ENCODE measurements around the gene SLC28A2.

The SLC28A2 gene

GRCh38 chr15:45212493-45212892 is 39.5 kb upstream of the SLC28A2 start:
- no peak overlapping the region for H3K4me2 ChIP-seq (ENCODE audit: insufficient read depth, low read length)
- H3K9me3 ChIP-seq (ENCODE audit: insufficient read depth, low read length, severe bottlenecking), result no peaks in the 10 kb centered on the region
- H3K4me3 ChIP-seq (ENCODE audit: low read depth in 1 of 2, low read length in 2 of 2), result no peak overlapping the region
- no peaks in the 10 kb centered on the region for H3K79me2 ChIP-seq (ENCODE audit: insufficient read depth, low read length)
- H4K20me1 ChIP-seq (ENCODE audit: insufficient read depth, low read length), result no peaks in the 10 kb centered on the region
- no peak overlapping the region for H2AFZ ChIP-seq (ENCODE audit: low read depth, low read length)
- ATAC-seq (ENCODE audit: insufficient read depth, low read depth) (no peak), DNase-seq (no peak)
- H3K27ac ChIP-seq (ENCODE audit: low read length), result no peak overlapping the region
- no peak overlapping the region for H3K9ac ChIP-seq (ENCODE audit: low read depth, low read length)
- H3K4me1 ChIP-seq (ENCODE audit: insufficient read depth, low read length), result no peaks in the 10 kb centered on the region
- no peaks in the 10 kb centered on the region for H3K36me3 ChIP-seq (ENCODE audit: insufficient read depth, low read length)
- TF ChIP-seq CTCF (IDR thresholded peaks at IDR 0.05; ENCODE audit: borderline replicate concordance, extremely low read depth, low read length, poor library complexity, severe bottlenecking), result no peak
- no peak for TF ChIP-seq EZH2 (IDR thresholded peaks at IDR 0.05; ENCODE audit: borderline replicate concordance, low read depth, low read length, severe bottlenecking)
- no peaks in the 10 kb centered on the region for H3K27me3 ChIP-seq (ENCODE audit: insufficient read depth, low read length, poor library complexity)

GRCh38 chr15:45221053-45221599 is 30.9 kb upstream of the SLC28A2 start:
- Histone ChIP-seq H3K27ac (ENCODE audit: low read length) (no peak overlapping the region), H3K4me1 (ENCODE audit: insufficient read depth, low read length) (no peaks in the 10 kb centered on the region), H3K4me2 (ENCODE audit: insufficient read depth, low read length) (no peak overlapping the region), H3K36me3 (ENCODE audit: insufficient read depth, low read length) (no peaks in the 10 kb centered on the region), H3K9ac (ENCODE audit: low read depth, low read length) (no peak overlapping the region), H3K79me2 (ENCODE audit: insufficient read depth, low read length) (no peaks in the 10 kb centered on the region), H3K27me3 (ENCODE audit: insufficient read depth, low read length, poor library complexity) (peaks cover 6% of the 10 kb centered on the region), H3K9me3 (ENCODE audit: insufficient read depth, low read length, severe bottlenecking) (no peaks in the 10 kb centered on the region), H3K4me3 (ENCODE audit: low read depth in 1 of 2, low read length in 2 of 2) (no peak overlapping the region), H2AFZ (ENCODE audit: low read depth, low read length) (no peak overlapping the region), H4K20me1 (ENCODE audit: insufficient read depth, low read length) (no peaks in the 10 kb centered on the region)
- TF ChIP-seq EZH2 (IDR thresholded peaks at IDR 0.05; ENCODE audit: borderline replicate concordance, low read depth, low read length, severe bottlenecking) (no peak), CTCF (IDR thresholded peaks at IDR 0.05; ENCODE audit: borderline replicate concordance, extremely low read depth, low read length, poor library complexity, severe bottlenecking) (no peak)
- ATAC-seq (ENCODE audit: insufficient read depth, low read depth), result no peak
- DNase-seq, result no peak

GRCh38 chr15:45221967-45222366 is 30.1 kb upstream of the SLC28A2 start:
- H3K4me2 ChIP-seq (ENCODE audit: insufficient read depth, low read length), result no peak overlapping the region
- no peak overlapping the region for H3K27ac ChIP-seq (ENCODE audit: low read length)
- no peaks in the 10 kb centered on the region for H3K79me2 ChIP-seq (ENCODE audit: insufficient read depth, low read length)
- H3K27me3 ChIP-seq (ENCODE audit: insufficient read depth, low read length, poor library complexity), result peaks cover 6% of the 10 kb centered on the region
- no peaks in the 10 kb centered on the region for H3K9me3 ChIP-seq (ENCODE audit: insufficient read depth, low read length, severe bottlenecking)
- H3K36me3 ChIP-seq (ENCODE audit: insufficient read depth, low read length), result no peaks in the 10 kb centered on the region
- H2AFZ ChIP-seq (ENCODE audit: low read depth, low read length), result no peak overlapping the region
- H3K4me3 ChIP-seq (ENCODE audit: low read depth in 1 of 2, low read length in 2 of 2), result no peak overlapping the region
- H3K4me1 ChIP-seq (ENCODE audit: insufficient read depth, low read length), result no peaks in the 10 kb centered on the region
- DNase-seq, result no peak
- ATAC-seq (ENCODE audit: insufficient read depth, low read depth), result no peak
- no peaks in the 10 kb centered on the region for H4K20me1 ChIP-seq (ENCODE audit: insufficient read depth, low read length)
- TF ChIP-seq EZH2 (IDR thresholded peaks at IDR 0.05; ENCODE audit: borderline replicate concordance, low read depth, low read length, severe bottlenecking), result no peak
- no peak for TF ChIP-seq CTCF (IDR thresholded peaks at IDR 0.05; ENCODE audit: borderline replicate concordance, extremely low read depth, low read length, poor library complexity, severe bottlenecking)
- H3K9ac ChIP-seq (ENCODE audit: low read depth, low read length), result no peak overlapping the region

All from DND-41 (cell line).